OCI-LY1 (cell line): Measurements from ENCODE around the gene NR2C2.

Experiments used
- H2AFZ ChIP-seq: fragments of 200-600 bp; sonication (generic), shearing (Covaris generic); 2 replicates; pipeline ENCODE4 v1.6.0; 2014; ENCODE audit warnings: antibody characterized with exemption, mild to moderate bottlenecking, low read length
- H3F3A ChIP-seq: fragments of 200-600 bp; sonication (generic), shearing (Covaris generic); 2 replicates; pipeline ENCODE4 v1.6.0; 2014; ENCODE audit warnings: mild to moderate bottlenecking, antibody characterized with exemption, low read length, moderate library complexity; ENCODE audit not compliant: insufficient read depth
- H3K27ac ChIP-seq: fragments of 200-600 bp; sonication (generic); 2 replicates; pipeline ENCODE4 v1.5.1; 2014; ENCODE audit warnings: low read length, mixed run types, mild to moderate bottlenecking, low read depth; ENCODE audit not compliant: poor library complexity, severe bottlenecking
- H3K27me3 ChIP-seq: fragments of 200-600 bp; sonication (generic); 2 replicates; pipeline ENCODE4 v1.6.0; 2014; ENCODE audit warnings: antibody characterized with exemption, mild to moderate bottlenecking, low read length, moderate library complexity; ENCODE audit not compliant: insufficient read depth
- H3K36me3 ChIP-seq: fragments of 200-600 bp; sonication (generic); 2 replicates; pipeline ENCODE4 v1.6.1; 2014; ENCODE audit warnings: mild to moderate bottlenecking, antibody characterized with exemption, low read length, moderate library complexity, mixed read lengths; ENCODE audit not compliant: insufficient read depth
- H3K4me1 ChIP-seq: fragments of 200-600 bp; sonication (generic); 2 replicates; pipeline ENCODE4 v1.5.1; 2014; ENCODE audit warnings: mild to moderate bottlenecking, low read length, moderate library complexity; ENCODE audit not compliant: insufficient read depth, severe bottlenecking
- H3K4me2 ChIP-seq: fragments of 200-600 bp; sonication (generic), shearing (Covaris generic); 2 replicates; pipeline ENCODE4 v1.6.1; 2014; ENCODE audit warnings: low read length
- H3K4me3 ChIP-seq: fragments of 200-600 bp; sonication (generic); 2 replicates; pipeline ENCODE4 v1.5.1; 2014; ENCODE audit warnings: low read length, low read depth, mild to moderate bottlenecking, mixed read lengths; ENCODE audit not compliant: poor library complexity, severe bottlenecking
- H3K79me2 ChIP-seq: fragments of 200-600 bp; shearing (Covaris generic); 2 replicates; pipeline ENCODE4 v1.6.1; 2016; ENCODE audit warnings: mixed run types, low read length, mixed read lengths; ENCODE audit not compliant: insufficient read depth
- H3K9ac ChIP-seq: fragments of 200-600 bp; sonication (generic), shearing (Covaris generic); 2 replicates; pipeline ENCODE4 v1.6.1; 2014; ENCODE audit warnings: mild to moderate bottlenecking, low read length, mixed read lengths
- H3K9me2 ChIP-seq: fragments of 200-600 bp; sonication (generic), shearing (Covaris generic); 2 replicates; pipeline ENCODE4 v1.6.1; 2014; ENCODE audit warnings: low read depth, mild to moderate bottlenecking, low read length, mixed read lengths
- H3K9me3 ChIP-seq: fragments of 200-600 bp; shearing (Covaris generic); 2 replicates; pipeline ENCODE4 v1.6.1; 2014; ENCODE audit warnings: low read length, mixed read lengths
- H4K20me1 ChIP-seq: fragments of 200-600 bp; sonication (generic), shearing (Covaris generic); 2 replicates; pipeline ENCODE4 v1.6.0; 2016; ENCODE audit warnings: mild to moderate bottlenecking, low read length; ENCODE audit not compliant: insufficient read depth
- EZH2 ChIP-seq: fragments of 200-600 bp; sonication (generic), shearing (Covaris generic); IDR thresholded peaks from 2 replicates; pipeline ENCODE4 v1.8.0; 2017; ENCODE audit warnings: borderline replicate concordance, mixed run types, mild to moderate bottlenecking, antibody characterized with exemption, low read length, moderate library complexity, mixed read lengths
- TF ChIP-seq, protein P1 (sequence below): fragments of 200-600 bp; sonication (generic), shearing (Covaris generic); IDR thresholded peaks from 2 replicates; pipeline ENCODE4 v1.5.1; 2017; ENCODE audit warnings: mild to moderate bottlenecking, antibody characterized with exemption, low read length, moderate library complexity, mixed read lengths

The NR2C2 gene

DNA sequence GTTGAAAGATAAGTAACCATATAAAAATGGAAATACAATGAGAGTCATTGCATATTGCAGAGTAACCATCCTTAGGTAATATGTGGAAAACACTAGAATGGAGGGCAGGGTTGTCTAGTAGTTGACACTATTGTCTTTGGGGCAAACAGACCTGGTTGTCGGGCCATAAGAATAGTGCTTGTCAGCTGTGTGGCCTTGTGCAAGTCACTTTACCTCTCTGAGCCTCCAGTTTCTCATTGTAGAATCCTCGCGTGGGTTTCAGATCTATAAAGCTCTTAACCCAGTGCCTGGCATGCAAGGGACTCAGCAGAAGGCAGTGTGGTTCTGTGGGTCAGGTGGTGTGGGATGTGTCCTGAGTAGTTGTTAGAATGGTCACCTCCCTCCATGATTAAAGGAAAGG is 85.7 kb downstream of the NR2C2 start:
- Histone ChIP-seq H3K27me3 (no peaks in the 10 kb centered on the region), H3K9ac (no peak overlapping the region), H3K9me2 (no peaks in the 10 kb centered on the region), H3K79me2 (no peaks in the 10 kb centered on the region), H3K4me1 (no peaks in the 10 kb centered on the region), H3F3A (no peaks in the 10 kb centered on the region), H3K4me2 (no peak overlapping the region), H4K20me1 (no peaks in the 10 kb centered on the region), H3K27ac (no peak overlapping the region), H3K9me3 (no peaks in the 10 kb centered on the region), H3K4me3 (no peak overlapping the region), H2AFZ (no peak overlapping the region), H3K36me3 (peaks cover 74% of the 10 kb centered on the region)
- TF ChIP-seq, protein P1, sequence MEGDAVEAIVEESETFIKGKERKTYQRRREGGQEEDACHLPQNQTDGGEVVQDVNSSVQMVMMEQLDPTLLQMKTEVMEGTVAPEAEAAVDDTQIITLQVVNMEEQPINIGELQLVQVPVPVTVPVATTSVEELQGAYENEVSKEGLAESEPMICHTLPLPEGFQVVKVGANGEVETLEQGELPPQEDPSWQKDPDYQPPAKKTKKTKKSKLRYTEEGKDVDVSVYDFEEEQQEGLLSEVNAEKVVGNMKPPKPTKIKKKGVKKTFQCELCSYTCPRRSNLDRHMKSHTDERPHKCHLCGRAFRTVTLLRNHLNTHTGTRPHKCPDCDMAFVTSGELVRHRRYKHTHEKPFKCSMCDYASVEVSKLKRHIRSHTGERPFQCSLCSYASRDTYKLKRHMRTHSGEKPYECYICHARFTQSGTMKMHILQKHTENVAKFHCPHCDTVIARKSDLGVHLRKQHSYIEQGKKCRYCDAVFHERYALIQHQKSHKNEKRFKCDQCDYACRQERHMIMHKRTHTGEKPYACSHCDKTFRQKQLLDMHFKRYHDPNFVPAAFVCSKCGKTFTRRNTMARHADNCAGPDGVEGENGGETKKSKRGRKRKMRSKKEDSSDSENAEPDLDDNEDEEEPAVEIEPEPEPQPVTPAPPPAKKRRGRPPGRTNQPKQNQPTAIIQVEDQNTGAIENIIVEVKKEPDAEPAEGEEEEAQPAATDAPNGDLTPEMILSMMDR: no peak
- no peak for TF ChIP-seq EZH2

DNA sequence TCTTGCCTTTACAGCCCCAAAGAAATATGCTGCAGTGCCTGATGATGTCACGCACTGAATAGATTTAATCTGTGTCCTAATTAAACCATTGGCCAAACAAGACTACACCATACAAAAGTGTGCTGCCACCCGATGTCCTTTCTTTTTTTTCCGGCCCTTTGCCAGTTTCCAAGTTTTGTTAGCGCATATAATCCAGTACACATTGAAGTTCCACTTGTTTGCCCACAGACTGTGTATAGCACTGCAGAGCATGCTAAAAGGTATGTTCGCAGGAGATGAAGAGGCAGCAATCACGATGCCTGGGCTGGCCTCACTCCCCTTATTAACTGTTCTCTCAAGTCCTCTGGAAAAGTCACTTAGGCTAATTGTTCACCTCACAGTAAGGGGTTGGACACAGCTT is 90.9 kb downstream of the NR2C2 start:
- Histone ChIP-seq H3K9ac (no peak overlapping the region), H3F3A (no peaks in the 10 kb centered on the region), H3K4me2 (no peak overlapping the region), H3K4me3 (no peak overlapping the region), H2AFZ (no peak overlapping the region), H3K27me3 (no peaks in the 10 kb centered on the region), H3K79me2 (no peaks in the 10 kb centered on the region), H4K20me1 (no peaks in the 10 kb centered on the region), H3K9me2 (no peaks in the 10 kb centered on the region), H3K4me1 (no peaks in the 10 kb centered on the region), H3K36me3 (peaks cover 83% of the 10 kb centered on the region), H3K9me3 (no peaks in the 10 kb centered on the region), H3K27ac (no peak overlapping the region)
- TF ChIP-seq, protein P1: no peak
- no peak for TF ChIP-seq EZH2

DNA sequence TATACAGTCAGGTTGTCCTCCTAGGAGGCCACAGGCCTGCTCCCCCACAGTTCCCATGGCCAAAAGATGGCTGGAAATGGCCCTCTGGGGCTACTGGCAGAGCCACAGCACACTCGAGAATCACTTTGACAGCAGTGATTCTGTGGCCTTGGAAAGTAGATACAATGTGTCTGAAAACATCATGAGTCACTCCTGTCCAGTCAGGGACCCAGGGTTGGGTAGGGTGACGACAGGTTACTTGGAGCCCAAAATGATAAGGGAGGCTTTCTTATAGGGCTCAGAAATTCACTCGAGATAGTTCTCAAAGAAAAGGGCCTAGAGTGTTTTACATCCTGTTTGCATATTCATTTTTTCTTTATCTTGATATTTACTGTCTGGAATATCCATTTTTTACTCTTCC is 93.5 kb downstream of the NR2C2 start:
- no peaks in the 10 kb centered on the region for H4K20me1 ChIP-seq
- no peaks in the 10 kb centered on the region for H3K79me2 ChIP-seq
- H3K9me3 ChIP-seq: no peaks in the 10 kb centered on the region
- no peak overlapping the region for H3K27ac ChIP-seq
- H2AFZ ChIP-seq: no peak overlapping the region
- H3K4me2 ChIP-seq: no peak overlapping the region
- no peaks in the 10 kb centered on the region for H3K9me2 ChIP-seq
- TF ChIP-seq, protein P1: no peak
- no peak for TF ChIP-seq EZH2
- no peak overlapping the region for H3K4me3 ChIP-seq
- peaks cover 96% of the 10 kb centered on the region for H3K36me3 ChIP-seq
- H3K9ac ChIP-seq: no peak overlapping the region
- H3K4me1 ChIP-seq: no peaks in the 10 kb centered on the region
- no peaks in the 10 kb centered on the region for H3K27me3 ChIP-seq
- no peaks in the 10 kb centered on the region for H3F3A ChIP-seq
